Subcutaneous adipose tissue (tissue), 4 donors: Measurements from ENCODE around the gene RAB26. TPM values are rescaled to one million over a fixed set of nuclear protein-coding genes. Genes with fewer than 3 reads are reported as not detected.
"Not testable (repeated sequence)": the region's sequence is repeated elsewhere in the genome, so short reads cannot be mapped to it uniquely, and the experiment has no call there.

Experiments used
- CTCF ChIP-seq: fragments of 450-650 bp; IDR thresholded peaks from one replicate; pipeline ENCODE4 v1.5.1; 2016; ENCODE audit warnings: low read depth, mild to moderate bottlenecking, control low read depth, antibody characterized with exemption, moderate library complexity
- total RNA-seq, 4 donors: library from RNA; depleted of rRNA; stranded (reverse); fragments of >200 nt; gene quantifications; one replicate each; pipeline ENCODE4 v1.1.0, GENCODE V29; 2016

RAB26 gene, protein sequence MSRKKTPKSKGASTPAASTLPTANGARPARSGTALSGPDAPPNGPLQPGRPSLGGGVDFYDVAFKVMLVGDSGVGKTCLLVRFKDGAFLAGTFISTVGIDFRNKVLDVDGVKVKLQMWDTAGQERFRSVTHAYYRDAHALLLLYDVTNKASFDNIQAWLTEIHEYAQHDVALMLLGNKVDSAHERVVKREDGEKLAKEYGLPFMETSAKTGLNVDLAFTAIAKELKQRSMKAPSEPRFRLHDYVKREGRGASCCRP
- 1 to 10 TPM in 1 of 4 donors, not detected in 3; 3.0 TPM for total RNA-seq

- no peak for TF ChIP-seq CTCF
Measured at GRCh38 chr16:2147981-2148671, at the start of gene RAB26. Gene RAB26 (plus strand): TSS chr16:2148625. CDS start chr16:2148784, 159 bp downstream.

- TF ChIP-seq CTCF, result no peak
Measured at GRCh38 chr16:2102471-2102870, 46.0 kb upstream of the RAB26 start.

DNA sequence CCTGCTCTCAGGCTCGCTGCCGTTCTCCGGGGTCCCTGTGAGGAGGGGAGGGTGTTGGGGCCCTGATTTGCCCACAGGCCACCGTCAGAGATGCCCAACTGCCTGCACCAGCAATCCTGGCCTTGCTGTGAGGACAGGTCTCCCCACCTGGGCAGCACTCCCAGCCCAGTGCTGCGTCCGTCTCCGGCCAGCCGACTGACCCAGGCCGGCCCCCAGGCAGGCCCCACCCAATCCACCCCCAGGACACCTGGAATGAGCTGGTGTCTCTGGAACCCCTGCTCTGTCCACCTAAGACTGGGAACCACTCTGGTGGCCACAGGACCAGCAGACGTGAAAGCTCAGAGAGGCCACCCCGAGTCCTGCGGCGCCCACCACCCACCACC, 32.8 kb upstream of the RAB26 start:
- TF ChIP-seq CTCF, result no peak

- no peak for TF ChIP-seq CTCF
Measured at GRCh38 chr16:2121853-2122252, 26.6 kb upstream of the RAB26 start.

DNA sequence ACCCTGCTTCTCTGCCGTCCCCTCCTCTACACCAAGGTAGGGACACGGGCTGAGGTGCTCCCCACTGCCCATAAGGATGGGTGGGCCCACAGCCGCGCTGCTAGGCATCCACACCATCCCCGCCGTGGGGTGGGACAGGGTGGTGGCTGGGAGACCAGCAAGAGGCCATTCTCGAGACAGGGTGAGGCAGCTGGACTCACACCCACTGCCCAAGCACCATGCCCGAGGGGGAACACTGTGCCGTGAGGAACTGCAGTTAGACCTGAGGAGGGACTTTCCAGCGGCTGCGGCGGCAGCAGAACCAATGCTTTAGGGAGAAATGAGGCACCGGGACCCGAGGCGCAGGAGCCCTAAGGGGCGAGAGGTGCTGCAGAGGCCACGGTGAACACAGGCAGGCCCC, 26.0 kb upstream of the RAB26 start:
- TF ChIP-seq CTCF, result no peak

DNA sequence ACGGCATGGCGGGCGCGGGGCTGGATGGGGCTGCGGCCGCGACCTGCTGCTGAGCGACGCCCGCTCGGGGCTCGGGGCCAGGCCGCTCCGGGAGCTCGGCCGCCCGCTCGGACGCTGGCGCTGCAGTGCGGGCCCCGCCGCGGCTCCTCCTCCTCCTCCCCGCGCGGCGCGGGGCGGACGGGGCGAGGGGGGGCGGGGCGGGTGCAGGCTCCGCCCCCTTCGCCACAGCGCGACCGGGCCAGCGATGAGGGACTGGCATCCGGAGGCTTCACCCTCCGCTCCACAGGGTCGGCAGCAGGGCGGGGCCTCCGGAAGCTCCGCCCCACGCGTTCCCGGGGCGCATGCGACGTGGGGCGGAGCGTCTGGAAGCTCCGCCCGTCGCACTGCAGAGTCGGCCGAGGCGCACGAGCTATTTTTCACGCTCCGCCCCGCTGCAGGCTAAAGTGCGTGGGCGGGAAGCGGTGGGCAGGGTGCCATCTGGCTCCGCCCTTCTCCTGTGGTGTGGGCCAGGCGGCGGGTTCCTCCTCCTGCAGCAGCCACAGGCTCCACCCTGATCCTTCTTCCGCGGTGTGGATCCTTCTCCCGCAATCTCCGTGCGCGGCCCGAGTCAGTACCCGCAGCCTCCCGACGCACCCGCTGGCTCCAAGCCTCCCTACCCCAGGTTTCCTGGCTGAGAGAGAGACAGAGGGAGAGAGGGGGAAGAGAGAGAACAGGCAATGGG, 12.5 kb upstream of the RAB26 start, which contains the start of gene PKD1:
PKD1 (minus strand) TSS at position 129 of the 721 bp plus-strand sequence. CDS start 209 bp downstream, outside the sequence.
- not testable (repeated sequence) for TF ChIP-seq CTCF
